SU-DHL-6 (cell line): ENCODE data around the gene GSPT2.

ENCODE experiments used
- CTCF ChIP-seq: fragments of 200-600 bp; sonication (generic); IDR thresholded peaks from one replicate; pipeline ENCODE4 v1.5.1; 2017; ENCODE audit warnings: antibody characterized with exemption, mild to moderate bottlenecking, low read length, moderate library complexity; ENCODE audit not compliant: insufficient read depth, poor library complexity, severe bottlenecking
- EZH2phosphoT487 ChIP-seq: fragments of 200-600 bp; sonication (generic), shearing (Covaris generic); conservative IDR thresholded peaks from 2 replicates; pipeline ENCODE4 v1.6.1; 2018; ENCODE audit warnings: mild to moderate bottlenecking, antibody characterized with exemption, low read length, moderate library complexity, mixed read lengths

DNA sequence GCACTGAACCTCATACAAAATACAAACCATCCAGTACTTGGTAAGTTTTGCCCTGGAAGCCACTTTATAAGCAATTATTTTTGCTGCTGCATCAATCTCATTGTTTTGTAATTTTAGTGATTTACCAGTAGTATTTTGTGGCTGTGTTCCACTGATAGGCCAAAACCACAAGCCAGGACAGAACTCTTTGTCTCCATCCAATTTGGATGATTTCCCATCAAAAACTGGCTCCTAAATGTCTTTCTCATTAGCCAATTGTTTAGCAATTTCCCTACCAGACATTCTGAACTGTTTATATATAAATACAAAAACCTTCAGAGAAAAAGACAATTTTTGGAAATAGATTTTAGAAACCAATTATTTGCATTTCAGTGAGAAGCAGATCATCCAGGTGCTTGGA lies 4.4 kb downstream of the GSPT2 start:
- no peak for TF ChIP-seq CTCF
- no peak for TF ChIP-seq EZH2phosphoT487
